NOMO-1 (cell line): ENCODE data around the gene JMY.
A peak's percentile ranks its signal among the peaks of the same experiment; 100 is the strongest.

ENCODE experiments used
- DNase-seq, 2 experiments: peaks; one replicate each; lab custom pipeline; 2025; ENCODE audit not compliant: unreplicated experiment in 2 of 2; lab: John Stamatoyannopoulos, UW

The JMY gene, protein sequence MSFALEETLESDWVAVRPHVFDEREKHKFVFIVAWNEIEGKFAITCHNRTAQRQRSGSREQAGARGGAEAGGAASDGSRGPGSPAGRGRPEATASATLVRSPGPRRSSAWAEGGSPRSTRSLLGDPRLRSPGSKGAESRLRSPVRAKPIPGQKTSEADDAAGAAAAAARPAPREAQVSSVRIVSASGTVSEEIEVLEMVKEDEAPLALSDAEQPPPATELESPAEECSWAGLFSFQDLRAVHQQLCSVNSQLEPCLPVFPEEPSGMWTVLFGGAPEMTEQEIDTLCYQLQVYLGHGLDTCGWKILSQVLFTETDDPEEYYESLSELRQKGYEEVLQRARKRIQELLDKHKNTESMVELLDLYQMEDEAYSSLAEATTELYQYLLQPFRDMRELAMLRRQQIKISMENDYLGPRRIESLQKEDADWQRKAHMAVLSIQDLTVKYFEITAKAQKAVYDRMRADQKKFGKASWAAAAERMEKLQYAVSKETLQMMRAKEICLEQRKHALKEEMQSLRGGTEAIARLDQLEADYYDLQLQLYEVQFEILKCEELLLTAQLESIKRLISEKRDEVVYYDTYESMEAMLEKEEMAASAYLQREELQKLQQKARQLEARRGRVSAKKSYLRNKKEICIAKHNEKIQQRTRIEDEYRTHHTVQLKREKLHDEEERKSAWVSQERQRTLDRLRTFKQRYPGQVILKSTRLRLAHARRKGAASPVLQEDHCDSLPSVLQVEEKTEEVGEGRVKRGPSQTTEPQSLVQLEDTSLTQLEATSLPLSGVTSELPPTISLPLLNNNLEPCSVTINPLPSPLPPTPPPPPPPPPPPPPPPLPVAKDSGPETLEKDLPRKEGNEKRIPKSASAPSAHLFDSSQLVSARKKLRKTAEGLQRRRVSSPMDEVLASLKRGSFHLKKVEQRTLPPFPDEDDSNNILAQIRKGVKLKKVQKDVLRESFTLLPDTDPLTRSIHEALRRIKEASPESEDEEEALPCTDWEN

DNA sequence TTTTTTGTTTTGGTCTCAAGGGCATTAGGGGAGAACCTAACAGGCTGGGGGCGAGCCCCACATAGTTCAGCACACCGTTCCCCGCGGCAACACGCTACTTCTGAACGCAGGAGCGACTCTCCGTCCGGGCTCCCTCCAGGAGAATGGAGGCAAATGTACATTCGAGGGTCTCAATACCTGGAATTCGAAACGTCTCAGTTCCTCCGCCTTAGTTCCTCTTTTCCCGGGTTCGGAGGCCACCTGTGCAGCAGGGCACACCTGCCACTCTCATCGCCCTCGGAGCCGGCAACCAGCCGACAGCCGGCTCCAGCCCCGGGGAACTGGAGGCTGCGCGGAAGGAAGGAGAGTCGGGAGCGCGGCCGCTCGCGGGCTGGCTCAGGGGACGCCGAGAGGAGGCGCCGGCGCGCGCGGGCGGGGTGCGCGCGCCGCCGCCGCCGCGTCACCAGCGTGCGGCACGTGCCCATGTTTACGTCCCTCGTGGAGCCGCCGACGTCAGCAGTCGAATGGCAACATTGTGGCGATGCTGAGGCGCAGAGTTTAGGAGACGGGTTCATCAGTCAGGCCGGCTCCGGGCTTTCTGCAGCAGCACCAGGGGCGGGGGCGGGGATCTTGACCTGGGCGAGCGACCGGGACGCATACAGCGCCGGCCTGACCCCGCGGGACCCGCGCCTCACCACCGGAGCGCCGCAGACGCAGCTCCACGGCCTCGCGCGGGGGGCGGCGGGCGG is at the start of gene JMY:
TSS of gene JMY (plus strand) at position 498 of the 728 bp plus-strand sequence. CDS start 520 bp downstream, outside the sequence.
- DNase-seq, result peak; percentile 66 to 69

DNA sequence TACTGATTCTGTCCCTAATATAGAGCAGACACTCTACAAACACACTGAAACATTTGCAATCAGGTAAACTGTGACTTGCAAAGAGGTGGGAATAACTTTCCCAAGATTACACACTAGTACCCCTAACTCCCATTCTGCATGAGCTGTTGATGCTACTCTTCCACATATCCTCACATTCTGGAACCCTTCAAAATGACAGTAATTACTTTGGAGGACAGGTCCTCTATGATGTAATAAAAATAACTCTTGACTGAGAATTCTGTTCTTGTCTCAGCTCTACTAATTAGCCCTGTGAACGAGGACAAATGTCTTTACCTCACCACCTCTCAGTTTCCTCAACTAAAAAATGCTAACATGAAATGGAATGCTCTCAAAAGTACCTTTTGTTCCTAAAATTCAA is 49.5 kb upstream of the JMY start:
- DNase-seq, result no peak

DNA sequence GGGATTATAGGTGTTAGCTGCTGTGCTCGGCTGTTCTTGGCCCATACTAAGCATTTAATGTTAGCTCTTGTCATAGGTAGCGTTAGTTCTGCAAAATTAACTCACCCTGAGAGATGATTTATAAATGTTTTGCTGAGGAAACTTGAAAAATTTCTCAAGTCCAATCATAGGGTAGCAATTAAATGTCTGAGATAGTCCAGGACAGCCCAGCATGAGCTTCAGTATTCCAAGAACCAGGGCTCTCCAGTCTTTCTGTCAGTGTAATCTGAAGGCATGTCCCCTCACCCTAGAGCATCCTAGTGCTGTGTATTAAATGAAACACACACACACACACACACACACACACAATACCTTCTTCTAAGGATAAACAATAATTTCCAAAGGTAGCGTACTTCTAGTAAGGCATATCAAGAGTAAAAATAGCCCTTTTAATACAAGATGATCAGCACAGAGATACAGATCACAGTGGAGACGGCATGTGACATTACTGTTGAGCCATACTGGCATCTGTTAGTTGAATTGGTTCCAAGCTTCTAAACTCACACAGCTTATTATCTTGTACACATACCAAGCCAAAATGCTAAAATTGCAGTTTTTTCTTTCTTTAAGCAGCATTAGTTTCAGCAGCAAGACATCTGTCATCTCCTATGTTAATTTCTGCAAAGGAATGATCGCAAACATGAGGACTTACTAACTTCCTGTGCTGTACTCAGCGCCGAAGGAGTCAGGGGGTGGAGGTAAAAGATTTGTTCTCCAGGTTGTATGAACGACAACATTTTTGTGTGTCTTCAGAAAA is 46.3 kb upstream of the JMY start:
- no peak for DNase-seq

DNA sequence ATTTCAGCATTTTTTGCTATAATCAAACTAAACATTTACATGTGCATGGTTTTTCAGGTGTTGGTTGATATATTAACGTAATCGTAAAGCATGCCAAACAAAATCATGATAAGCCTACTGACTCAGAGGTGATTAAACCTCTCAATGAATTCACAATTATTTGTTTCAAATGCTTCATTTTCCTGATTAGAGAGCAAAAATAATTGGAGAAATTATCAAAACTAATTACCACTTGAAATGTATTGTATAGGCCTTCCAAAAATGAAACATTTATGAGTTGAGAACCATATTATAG is 45.7 kb upstream of the JMY start:
- DNase-seq, result no peak

DNA sequence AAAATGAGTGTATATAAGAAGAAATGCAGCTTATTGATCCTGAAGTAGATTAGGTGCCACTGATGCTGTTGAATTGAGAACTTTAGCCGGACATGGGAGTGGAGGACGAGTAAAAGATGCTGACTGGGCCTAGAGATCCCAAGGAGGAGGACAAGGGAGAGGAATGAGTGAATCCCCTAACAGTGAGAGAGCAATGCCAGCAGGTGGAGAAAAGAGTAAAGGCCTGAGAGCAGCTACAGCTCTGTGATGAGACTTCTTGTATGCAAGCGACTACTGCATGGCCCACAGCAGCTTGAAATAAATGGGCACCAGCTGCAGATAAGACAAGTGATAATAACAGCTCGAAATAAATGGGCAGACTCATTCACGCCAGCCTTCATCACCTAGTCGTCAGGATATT is 44.5 kb upstream of the JMY start:
- DNase-seq, result no peak

DNA sequence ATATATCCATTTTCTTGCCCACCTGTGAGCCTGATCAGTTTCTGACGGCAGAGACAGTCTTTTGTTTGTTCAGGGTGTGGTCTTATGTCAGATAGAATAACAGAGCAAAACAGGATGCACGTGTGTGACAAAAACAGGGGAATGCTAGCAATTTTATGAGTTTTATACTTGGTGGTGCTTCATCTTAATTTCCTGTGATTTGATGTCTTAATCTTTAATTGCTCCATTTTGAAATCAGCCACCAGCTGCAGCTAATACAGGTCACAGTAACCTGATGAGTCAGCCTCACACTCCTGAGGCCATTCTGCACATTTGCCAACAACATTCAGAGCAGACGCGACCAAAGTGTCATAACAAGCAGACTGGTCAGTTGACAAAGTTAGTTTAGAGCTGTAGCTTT is 42.3 kb upstream of the JMY start:
- no peak for DNase-seq

DNA sequence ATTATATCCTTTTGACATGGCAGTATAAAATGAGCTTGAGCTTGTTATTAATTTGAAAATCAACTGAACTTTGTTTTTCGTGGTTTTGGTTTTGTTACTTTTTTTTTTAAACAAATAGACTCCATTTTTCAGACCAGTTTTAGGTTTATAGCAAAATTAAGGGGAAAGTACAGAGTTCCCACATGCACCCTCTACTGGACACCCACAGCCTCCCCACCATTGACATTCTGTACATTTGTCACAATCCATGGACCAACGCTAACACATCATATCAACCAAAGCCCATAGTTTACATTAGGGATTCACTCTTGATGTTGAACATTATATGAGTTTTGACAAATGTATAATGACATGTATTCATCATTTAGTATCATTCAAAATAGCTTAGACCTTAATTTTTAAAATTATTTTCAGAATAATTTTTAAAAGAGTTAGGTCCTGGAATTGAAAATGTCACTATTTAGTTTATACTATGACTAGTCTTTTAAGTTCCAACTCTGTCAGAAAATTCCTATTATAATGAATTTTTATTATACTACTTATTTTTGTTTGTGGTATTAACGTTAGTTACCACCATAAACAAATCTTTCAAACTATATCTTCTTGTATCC is 35.3 kb upstream of the JMY start:
- no peak for DNase-seq

DNA sequence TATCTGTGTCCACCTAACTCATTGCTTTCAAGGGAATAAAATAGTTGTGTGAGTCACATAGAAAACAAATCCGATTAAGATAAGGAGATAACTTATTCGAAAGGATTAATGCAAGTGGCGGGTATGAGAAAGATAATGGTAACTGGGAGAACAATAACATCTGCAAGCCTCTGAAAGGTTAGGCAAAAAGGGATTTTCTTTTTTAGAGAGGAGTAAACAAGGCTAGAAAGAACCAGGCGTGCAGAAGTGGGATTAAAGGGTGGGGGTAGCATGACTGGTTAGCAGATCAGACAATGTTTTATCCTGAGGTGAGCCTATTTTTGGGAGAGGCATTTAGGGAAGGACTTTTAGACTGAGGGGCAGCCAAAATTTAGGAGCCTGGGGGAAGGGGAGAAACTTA is 34.7 kb upstream of the JMY start:
- DNase-seq, result no peak

DNA sequence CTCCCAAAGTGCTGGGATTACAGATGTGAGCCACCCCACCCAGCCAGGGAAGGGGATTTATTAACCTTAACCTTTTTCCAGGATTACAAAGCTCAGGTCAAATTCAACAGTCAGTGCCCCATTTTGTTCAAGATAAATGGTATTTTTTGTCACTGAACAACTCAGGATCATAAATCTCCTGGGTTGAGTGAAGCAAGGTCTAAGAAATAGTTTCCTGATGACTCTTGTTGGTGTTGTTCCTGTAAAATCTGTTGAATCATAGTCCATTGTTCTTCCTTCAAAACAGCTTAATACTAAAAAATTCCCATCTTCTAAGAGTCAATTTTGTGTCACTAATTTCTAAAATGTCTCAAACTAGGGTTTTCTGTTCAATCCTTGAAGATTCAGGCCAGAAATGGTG is 33.9 kb upstream of the JMY start:
- no peak for DNase-seq

DNA sequence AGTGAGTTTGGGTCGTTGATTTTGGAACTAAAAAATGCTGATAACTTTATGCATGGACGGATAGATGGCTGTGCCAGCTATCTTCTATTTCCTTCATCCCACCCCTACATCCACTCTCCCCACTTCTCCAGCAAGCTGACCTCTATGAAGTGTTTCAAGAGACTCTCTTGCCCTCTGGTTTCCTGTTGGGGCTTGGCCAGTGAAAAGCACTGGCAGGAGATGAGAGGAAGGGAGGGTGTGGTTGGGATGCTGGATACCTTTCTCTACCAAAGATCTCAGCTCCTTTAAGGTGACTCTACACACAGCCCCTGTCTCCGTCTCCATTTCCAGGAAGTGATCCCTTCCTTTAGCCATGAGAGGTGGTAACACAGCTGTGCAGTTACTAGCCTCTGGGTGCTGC is 30.0 kb upstream of the JMY start:
- no peak for DNase-seq

DNA sequence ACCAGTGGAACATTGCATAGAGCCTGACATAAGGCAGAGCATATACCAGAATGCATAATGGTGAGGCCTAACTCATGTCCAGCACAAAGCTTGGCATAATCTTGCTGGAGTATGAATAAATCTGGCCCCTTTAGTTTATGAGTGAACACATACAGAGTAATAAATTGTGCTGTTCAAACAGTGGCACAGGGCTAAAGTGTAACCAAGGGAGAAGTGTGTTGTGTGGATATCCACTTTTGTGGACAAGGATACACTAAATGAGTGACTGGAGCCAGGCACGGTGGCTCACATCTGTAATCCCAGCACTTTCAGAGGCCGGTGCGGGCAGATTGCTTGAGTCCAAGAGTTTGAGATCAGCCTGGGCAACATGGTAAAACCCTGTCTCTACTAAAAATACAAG is 29.4 kb upstream of the JMY start:
- DNase-seq, result no peak

DNA sequence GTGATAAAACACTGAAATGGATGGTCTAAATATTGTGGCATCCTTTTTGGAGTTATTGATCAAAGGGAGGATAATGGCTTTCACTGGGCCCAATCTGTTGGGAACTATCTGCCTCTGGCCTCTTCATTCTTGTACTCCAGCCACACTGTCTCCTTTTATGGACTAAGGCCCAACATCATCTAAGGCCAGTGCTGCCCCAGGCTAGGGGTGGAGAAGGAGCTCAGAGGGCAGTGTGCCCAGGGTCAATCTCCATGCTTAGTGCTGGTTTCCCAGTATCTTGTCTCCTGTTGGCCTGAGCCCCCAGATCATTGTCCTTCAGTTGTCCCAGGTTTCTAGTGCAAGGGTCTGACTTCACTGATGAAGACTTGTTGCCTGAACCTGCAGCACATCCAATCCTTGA is 26.4 kb upstream of the JMY start:
- DNase-seq, result no peak

DNA sequence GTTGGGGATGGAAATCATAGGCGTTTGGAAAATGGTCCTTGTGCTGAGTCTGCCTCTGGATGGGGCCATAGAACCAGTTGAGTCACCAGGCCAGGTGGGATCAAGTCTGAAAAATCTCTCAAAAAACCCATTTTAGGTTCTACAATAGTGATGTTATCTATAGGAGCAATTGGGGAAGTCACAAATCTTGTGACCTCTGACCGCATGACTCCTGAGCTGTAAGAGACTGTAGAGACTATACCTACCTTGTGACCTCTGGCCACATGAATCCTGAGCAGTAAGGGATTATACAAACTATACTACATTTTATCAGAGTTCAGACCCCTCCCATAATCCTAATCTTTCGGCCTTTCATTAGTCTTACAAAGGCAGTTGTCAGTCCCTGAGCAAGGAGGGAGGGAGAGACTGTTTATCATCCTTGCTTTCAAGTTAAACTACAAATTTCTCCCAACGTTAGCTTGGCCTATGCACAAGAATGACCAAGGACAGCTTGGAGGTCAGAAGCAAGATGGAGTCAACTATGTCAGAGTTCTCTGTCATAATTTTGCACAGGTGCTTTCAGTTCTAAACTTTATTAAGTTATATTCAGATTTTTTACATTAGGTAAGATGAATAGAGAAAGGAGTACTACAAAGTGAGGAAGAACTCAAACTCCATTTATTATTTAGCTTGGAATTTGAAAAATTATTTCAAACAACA is 11.5 kb upstream of the JMY start:
- DNase-seq, result no peak

DNA sequence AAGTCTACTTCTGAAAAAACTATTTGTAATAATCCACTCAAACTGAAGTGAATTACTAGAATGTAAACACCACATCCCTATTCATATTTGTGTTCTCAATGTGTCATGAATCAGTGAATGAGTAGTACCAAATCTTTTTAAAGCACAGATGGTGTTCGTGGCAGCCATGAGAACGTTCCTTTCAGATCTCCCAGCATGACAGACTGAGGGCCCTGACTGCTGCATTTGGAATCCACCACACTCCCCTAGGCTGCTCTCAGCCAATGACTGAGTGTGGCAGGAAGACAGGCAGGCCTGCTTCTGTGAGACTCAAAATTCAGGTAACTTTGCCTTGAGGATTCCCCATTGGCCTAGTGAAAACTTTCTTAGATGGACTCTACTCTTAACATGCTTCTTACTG is 10.9 kb upstream of the JMY start:
- DNase-seq, result no peak

DNA sequence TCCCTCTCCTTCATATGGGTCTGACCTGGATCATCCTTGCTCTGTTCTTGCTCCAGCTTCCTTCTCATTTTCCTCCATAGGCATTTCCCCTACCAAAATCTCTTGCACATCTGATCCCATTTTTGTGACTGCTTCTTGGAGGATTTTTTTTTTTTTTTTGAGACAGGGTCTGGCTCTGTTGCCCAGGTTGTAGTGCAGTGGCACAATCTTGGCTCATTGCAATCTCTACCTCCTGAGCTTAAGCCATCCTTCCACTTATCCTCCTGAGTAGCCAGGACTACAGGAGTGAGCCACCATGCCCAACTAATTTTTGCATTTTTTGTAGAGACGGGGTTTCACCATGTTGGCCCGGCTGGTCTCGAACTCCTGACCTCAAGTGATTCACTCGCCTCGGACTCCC is 10.5 kb upstream of the JMY start:
- DNase-seq, result no peak

DNA sequence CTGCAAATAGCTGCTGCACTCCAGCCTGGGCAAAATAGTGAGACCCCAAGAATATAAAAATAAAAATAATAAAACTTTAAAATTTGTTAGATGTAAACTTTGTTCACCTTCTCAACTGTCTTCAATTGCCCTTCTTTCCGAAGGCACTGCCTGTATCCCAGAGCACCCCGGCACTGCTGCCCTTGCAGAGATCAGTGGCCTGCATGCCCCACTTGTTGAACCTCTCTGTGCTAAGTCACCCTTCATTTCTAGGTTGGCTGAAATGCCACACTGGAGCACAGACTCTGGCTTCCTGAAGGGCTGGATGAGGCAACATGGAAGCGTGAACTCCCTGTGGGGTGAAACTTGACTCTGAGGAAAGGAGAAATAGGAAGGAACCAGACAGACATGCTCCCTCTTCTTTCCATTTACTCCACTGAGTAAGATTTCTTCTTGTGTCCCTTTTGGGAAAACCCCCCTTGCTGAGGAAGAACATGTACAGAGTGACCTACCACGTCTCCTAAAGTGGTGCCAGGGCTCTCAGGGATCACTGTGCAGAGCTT is 8.4 kb upstream of the JMY start:
- DNase-seq, result no peak

DNA sequence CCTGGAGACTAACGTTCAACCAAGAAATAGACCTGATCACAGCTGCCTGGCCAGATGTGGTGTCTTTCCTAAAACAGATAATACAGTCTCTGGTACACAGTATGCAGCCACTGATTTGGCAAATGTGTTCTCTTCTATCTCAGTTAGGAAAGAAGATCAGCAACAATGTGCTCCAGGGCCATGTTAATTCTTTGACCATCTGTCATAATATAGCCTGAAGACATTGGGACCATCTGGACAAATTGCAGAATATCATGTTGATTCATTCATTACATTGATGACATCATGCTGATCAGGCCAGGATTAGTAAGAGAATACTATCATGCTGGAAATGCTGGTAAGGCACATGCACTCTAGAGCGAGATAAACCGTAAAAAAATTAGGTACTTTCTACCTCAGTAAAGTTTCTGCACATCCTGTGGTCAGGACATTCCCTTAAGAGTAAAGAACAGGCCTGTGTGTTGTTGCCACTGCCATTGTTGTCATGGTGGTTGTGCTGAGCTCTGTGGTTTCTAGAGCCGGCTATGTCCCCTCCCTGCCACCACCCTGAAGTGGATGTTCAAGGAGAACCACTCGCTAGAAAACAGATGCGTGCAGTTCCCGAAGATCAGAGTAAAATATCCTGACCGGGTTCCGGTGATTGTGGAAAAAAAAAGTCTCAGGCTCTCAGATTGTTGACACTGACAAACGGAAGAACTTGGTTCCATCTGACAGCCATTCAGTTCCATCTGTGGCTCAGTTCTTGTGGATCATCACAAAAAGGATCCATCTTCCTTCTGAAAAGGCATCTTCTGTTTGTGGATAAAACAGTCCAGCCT is 6.4 kb upstream of the JMY start:
- no peak for DNase-seq

DNA sequence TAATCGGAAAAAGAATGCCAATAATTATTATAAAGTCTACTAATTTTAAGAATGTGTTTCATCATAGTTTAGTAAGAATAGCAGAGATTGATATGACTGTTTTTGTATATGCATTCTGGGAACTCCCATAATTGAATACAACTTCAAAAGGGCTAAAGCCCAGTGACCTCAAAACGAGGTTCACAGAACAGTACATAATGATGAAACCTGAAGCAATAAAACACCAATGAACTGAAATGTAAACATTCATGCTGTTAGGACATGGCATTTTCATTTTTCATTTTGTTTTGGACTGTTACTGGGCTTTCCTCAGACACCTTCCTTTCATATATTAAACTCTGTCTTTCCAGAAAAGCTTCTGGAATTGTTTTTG is 684 bp upstream of the JMY start:
- no peak for DNase-seq
